WERI-Rb-1 (cell line): ENCODE data around the gene C5orf63.

Source experiments
- DNase-seq: peaks from one replicate; pipeline ENCODE4 v3.0.0-alpha.2; 2020
- H3K27ac ChIP-seq: fragments of 250-450 bp; sonication (Bioruptor Pico); 2 replicates; pipeline ENCODE4 v1.5.1; 2020; ENCODE audit warnings: mild to moderate bottlenecking, moderate library complexity
- H3K27me3 ChIP-seq: fragments of 250-450 bp; sonication (Bioruptor Pico); 2 replicates; pipeline ENCODE4 v1.5.1; 2021; ENCODE audit warnings: mild to moderate bottlenecking, low read depth, moderate library complexity; ENCODE audit not compliant: insufficient read depth, severe bottlenecking
- H3K36me3 ChIP-seq: fragments of 250-450 bp; sonication (Bioruptor Pico); 2 replicates; pipeline ENCODE4 v1.5.1; 2020; ENCODE audit warnings: mild to moderate bottlenecking, moderate library complexity
- H3K4me3 ChIP-seq: 2 replicates; pipeline ENCODE4 v1.5.1; 2011; ENCODE audit warnings: low read depth, mild to moderate bottlenecking, control low read depth, low read length
- H3K9me3 ChIP-seq: fragments of 250-450 bp; sonication (Bioruptor Pico); 2 replicates; pipeline ENCODE4 v1.5.1; 2021; ENCODE audit warnings: mild to moderate bottlenecking, moderate library complexity; ENCODE audit not compliant: severe bottlenecking
- CTCF ChIP-seq: IDR thresholded peaks from 2 replicates; pipeline ENCODE4 v1.5.1; 2011; ENCODE audit warnings: low read depth, mild to moderate bottlenecking, control low read depth, inconsistent platforms, low read length

Gene C5orf63

GRCh38 chr5:127013407-127013806 lies 59.9 kb downstream of the C5orf63 start:
- Histone ChIP-seq H3K36me3 (no peaks in the 10 kb centered on the region), H3K4me3 (no peak overlapping the region), H3K27ac (no peak overlapping the region), H3K27me3 (no peaks in the 10 kb centered on the region), H3K9me3 (no peaks in the 10 kb centered on the region)
- no peak for DNase-seq
- no peak for TF ChIP-seq CTCF

GRCh38 chr5:127012916-127013315 lies 60.4 kb downstream of the C5orf63 start:
- DNase-seq: no peak
- Histone ChIP-seq H3K27me3 (no peaks in the 10 kb centered on the region), H3K4me3 (no peak overlapping the region), H3K9me3 (no peaks in the 10 kb centered on the region), H3K36me3 (no peaks in the 10 kb centered on the region), H3K27ac (no peak overlapping the region)
- TF ChIP-seq CTCF: no peak

GRCh38 chr5:127011961-127012644 lies 61.2 kb downstream of the C5orf63 start:
- no peak for TF ChIP-seq CTCF
- Histone ChIP-seq H3K27ac (no peak overlapping the region), H3K27me3 (no peaks in the 10 kb centered on the region), H3K36me3 (no peaks in the 10 kb centered on the region), H3K9me3 (no peaks in the 10 kb centered on the region), H3K4me3 (no peak overlapping the region)
- DNase-seq: no peak

- no peak overlapping the region for H3K4me3 ChIP-seq
- DNase-seq: no peak
- TF ChIP-seq CTCF: no peak
- H3K27ac ChIP-seq: no peak overlapping the region
- H3K9me3 ChIP-seq: no peaks in the 10 kb centered on the region
- H3K36me3 ChIP-seq: no peaks in the 10 kb centered on the region
- no peaks in the 10 kb centered on the region for H3K27me3 ChIP-seq
These were observed 62.1 kb downstream of the C5orf63 start for GRCh38 chr5:127011153-127011552.

- H3K4me3 ChIP-seq: no peak overlapping the region
- H3K27me3 ChIP-seq: no peaks in the 10 kb centered on the region
- no peak overlapping the region for H3K27ac ChIP-seq
- H3K36me3 ChIP-seq: no peaks in the 10 kb centered on the region
- H3K9me3 ChIP-seq: no peaks in the 10 kb centered on the region
- DNase-seq: no peak
- no peak for TF ChIP-seq CTCF
These were observed 62.9 kb downstream of the C5orf63 start for GRCh38 chr5:127010362-127010761.

GRCh38 chr5:127009784-127010183 lies 63.5 kb downstream of the C5orf63 start:
- no peak for DNase-seq
- H3K27ac ChIP-seq: no peak overlapping the region
- H3K27me3 ChIP-seq: no peaks in the 10 kb centered on the region
- no peaks in the 10 kb centered on the region for H3K9me3 ChIP-seq
- no peak for TF ChIP-seq CTCF
- H3K36me3 ChIP-seq: no peaks in the 10 kb centered on the region
- no peak overlapping the region for H3K4me3 ChIP-seq
